Sciatic nerve (tissue), 2 donors: ENCODE data around the gene TCP11L2. TPM values are rescaled to one million over a fixed set of nuclear protein-coding genes. Genes with fewer than 3 reads are reported as not detected.
A peak's percentile ranks its signal among the peaks of the same experiment; 100 is the strongest.

ENCODE experiments used
- ATAC-seq: fragments of 200-7000 bp; cut with Tn5 transposase; one replicate; pipeline ENCODE4 v1.9.1; 2020; ENCODE audit warnings: mild to moderate bottlenecking, moderate library complexity
- DNase-seq: peaks from one replicate; pipeline ENCODE4 v3.0.0-alpha.2; 2020; ENCODE audit warnings: low spot score
- intact Hi-C: fragments of 100-400 bp; cut with DNase I; formaldehyde crosslinking; loops from one replicate; pipeline ENCODE4 v1.14.2; 2022
- total RNA-seq: library from RNA; stranded (reverse); fragmentation: NEBNext Ultra II Directional; extraction: Animal tissue kit (Norgen Biotek cat#: 25700); gene quantifications from one replicate; pipeline ENCODE4 v1.2.1, GENCODE V29; 2021
- donor health status: DM: no; HTN: no; CAD: no.
- donor health status: DM: no; HTN: no; CAD: no.

TCP11L2 gene
- 52.1 TPM for total RNA-seq

- ATAC-seq (peak; percentile 92), DNase-seq (peak; percentile 94)
- intact Hi-C loops = no loop called here
Measured at GRCh38 chr12:106302401-106303201, at the start of gene TCP11L2. Gene TCP11L2, plus strand, starts transcription at chr12:106302733. Its CDS starts 8,343 bp downstream, at chr12:106311076.

- intact Hi-C loops = no loop called here
- no peak for ATAC-seq
- DNase-seq = no peak
Measured at GRCh38 chr12:106254724-106255123, 47.8 kb upstream of the TCP11L2 start.

- intact Hi-C loops = no loop called here
Measured at GRCh38 chr12:106255493-106255892, 47.0 kb upstream of the TCP11L2 start.

GRCh38 chr12:106255952-106256351, 46.6 kb upstream of the TCP11L2 start:
- intact Hi-C loops = no loop called here
- ATAC-seq (no peak), DNase-seq (no peak)

More at GRCh38 chr12:106255493-106255892, 47.0 kb upstream of the TCP11L2 start:
- ATAC-seq (no peak), DNase-seq (no peak)

GRCh38 chr12:106256524-106256923, 46.0 kb upstream of the TCP11L2 start:
- intact Hi-C loops = no loop called here
- ATAC-seq (no peak), DNase-seq (no peak)

GRCh38 chr12:106258226-106258625, 44.3 kb upstream of the TCP11L2 start:
- ATAC-seq = no peak
- no peak for DNase-seq
- intact Hi-C loops = no loop called here

- intact Hi-C loops = no loop called here
- DNase-seq = no peak
- no peak for ATAC-seq
Measured at GRCh38 chr12:106258935-106259334, 43.6 kb upstream of the TCP11L2 start.

GRCh38 chr12:106265116-106265515, 37.4 kb upstream of the TCP11L2 start:
- intact Hi-C loops = no loop called here
- no peak for ATAC-seq
- DNase-seq = no peak

- intact Hi-C loops = no loop called here
- DNase-seq (no peak), ATAC-seq (no peak)
Measured at GRCh38 chr12:106267535-106267934, 35.0 kb upstream of the TCP11L2 start.

- intact Hi-C loops = no loop called here
- DNase-seq = no peak
- no peak for ATAC-seq
Measured at GRCh38 chr12:106269150-106269771, 33.3 kb upstream of the TCP11L2 start.

- intact Hi-C loops = no loop called here
- no peak for ATAC-seq
- DNase-seq = no peak
Measured at GRCh38 chr12:106271575-106272505, 30.7 kb upstream of the TCP11L2 start.

- ATAC-seq = no peak
- DNase-seq = no peak
- intact Hi-C loops = no loop called here
Measured at GRCh38 chr12:106273491-106273890, 29.0 kb upstream of the TCP11L2 start.

GRCh38 chr12:106274012-106274411, 28.5 kb upstream of the TCP11L2 start:
- DNase-seq (no peak), ATAC-seq (no peak)
- intact Hi-C loops = no loop called here

- DNase-seq (no peak), ATAC-seq (no peak)
- intact Hi-C loops = no loop called here
Measured at GRCh38 chr12:106274575-106275121, 27.9 kb upstream of the TCP11L2 start.

GRCh38 chr12:106275458-106275857, 27.1 kb upstream of the TCP11L2 start:
- no peak for DNase-seq
- no peak for ATAC-seq
- intact Hi-C loops = no loop called here

GRCh38 chr12:106276032-106276740, 26.3 kb upstream of the TCP11L2 start:
- DNase-seq = no peak
- intact Hi-C loops = no loop called here
- no peak for ATAC-seq

GRCh38 chr12:106280106-106280505, 22.4 kb upstream of the TCP11L2 start:
- ATAC-seq = no peak
- intact Hi-C loops = loop anchor here (2.0 to 10.0 kb wide), 2 partner anchors 45 to 77 kb away; partner anchors contain the start of gene POLR3B
- no peak for DNase-seq

- no peak for ATAC-seq
- no peak for DNase-seq
- intact Hi-C loops = loop anchor here (2.0 to 10.0 kb wide), 2 partner anchors 46 to 76 kb away; partner anchors contain the start of gene POLR3B
Measured at GRCh38 chr12:106281056-106281782, 21.3 kb upstream of the TCP11L2 start.
